ENCODE results near the gene NXF2B.
"Not testable (repeated sequence)": the region's sequence is repeated elsewhere in the genome, so short reads cannot be mapped to it uniquely, and the experiment has no call there.

The NXF2B gene, protein sequence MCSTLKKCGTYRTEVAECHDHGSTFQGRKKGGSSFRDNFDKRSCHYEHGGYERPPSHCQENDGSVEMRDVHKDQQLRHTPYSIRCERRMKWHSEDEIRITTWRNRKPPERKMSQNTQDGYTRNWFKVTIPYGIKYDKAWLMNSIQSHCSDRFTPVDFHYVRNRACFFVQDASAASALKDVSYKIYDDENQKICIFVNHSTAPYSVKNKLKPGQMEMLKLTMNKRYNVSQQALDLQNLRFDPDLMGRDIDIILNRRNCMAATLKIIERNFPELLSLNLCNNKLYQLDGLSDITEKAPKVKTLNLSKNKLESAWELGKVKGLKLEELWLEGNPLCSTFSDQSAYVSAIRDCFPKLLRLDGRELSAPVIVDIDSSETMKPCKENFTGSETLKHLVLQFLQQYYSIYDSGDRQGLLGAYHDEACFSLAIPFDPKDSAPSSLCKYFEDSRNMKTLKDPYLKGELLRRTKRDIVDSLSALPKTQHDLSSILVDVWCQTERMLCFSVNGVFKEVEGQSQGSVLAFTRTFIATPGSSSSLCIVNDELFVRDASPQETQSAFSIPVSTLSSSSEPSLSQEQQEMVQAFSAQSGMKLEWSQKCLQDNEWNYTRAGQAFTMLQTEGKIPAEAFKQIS

DNA sequence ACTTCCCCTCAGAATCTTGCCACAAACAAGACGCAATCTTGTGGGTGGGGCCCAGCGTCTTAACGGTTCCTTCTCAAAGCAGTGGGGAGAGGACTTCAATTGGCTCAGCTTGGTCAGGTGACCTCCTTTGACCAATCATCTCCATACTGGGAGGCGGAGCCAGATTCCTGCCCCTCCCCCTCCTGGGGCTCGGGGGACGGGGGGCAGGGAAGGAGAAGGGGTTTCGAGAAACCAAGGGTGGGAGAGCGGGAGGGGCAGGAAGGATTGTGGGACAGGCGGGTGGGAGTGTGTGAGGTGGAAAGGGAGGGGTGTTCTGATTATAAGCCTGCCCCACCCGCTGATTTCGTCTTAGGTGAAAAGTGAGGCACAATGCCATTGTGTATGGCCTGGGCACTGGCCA lies at the start of gene NXF2B:
Gene NXF2B, minus strand, starts transcription at position 101 of the 400 bp plus-strand sequence. CDS start 59,972 bp downstream, outside the sequence.
- not testable (repeated sequence) for H3K4me3 Mint-ChIP-seq; H3K4me1 Mint-ChIP-seq; H3K27me3 Mint-ChIP-seq; H3K36me3 Mint-ChIP-seq; ATAC-seq (replicated peaks); DNase-seq; H3K9me3 Mint-ChIP-seq; H3K27ac Mint-ChIP-seq

DNA sequence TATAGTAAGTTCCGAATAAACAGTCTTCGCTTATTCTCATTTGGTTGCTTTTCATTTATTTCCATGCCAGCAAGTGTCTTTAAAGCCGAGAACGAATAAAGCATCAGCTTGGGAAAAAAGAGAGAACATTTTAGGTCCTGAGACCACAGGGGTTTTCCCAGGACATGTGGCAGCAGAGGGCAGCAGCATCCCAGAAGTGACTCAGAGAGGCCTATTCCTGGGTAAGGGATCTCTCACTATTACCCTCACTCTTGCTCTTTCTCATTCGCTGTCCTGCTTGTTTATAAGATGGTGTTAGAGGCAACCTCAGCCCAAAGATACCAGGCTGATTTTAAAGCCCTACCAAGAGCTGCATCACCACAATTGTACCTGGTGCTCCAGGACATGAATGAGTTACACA lies 39.0 kb upstream of the NXF2B start:
- not testable (repeated sequence) for H3K4me3 Mint-ChIP-seq; H3K9me3 Mint-ChIP-seq; H3K27ac Mint-ChIP-seq; ATAC-seq (replicated peaks); DNase-seq; H3K27me3 Mint-ChIP-seq; H3K4me1 Mint-ChIP-seq; H3K36me3 Mint-ChIP-seq

GRCh38 chrX:102471762-102472220 lies 32.0 kb upstream of the NXF2B start, which contains the start of gene TCP11X2:
TCP11X2 (minus strand) TSS chrX:102471812.
- not testable (repeated sequence) for H3K27me3 Mint-ChIP-seq; H3K36me3 Mint-ChIP-seq; H3K9me3 Mint-ChIP-seq; H3K4me1 Mint-ChIP-seq; ATAC-seq (replicated peaks); DNase-seq; H3K4me3 Mint-ChIP-seq; H3K27ac Mint-ChIP-seq

DNA sequence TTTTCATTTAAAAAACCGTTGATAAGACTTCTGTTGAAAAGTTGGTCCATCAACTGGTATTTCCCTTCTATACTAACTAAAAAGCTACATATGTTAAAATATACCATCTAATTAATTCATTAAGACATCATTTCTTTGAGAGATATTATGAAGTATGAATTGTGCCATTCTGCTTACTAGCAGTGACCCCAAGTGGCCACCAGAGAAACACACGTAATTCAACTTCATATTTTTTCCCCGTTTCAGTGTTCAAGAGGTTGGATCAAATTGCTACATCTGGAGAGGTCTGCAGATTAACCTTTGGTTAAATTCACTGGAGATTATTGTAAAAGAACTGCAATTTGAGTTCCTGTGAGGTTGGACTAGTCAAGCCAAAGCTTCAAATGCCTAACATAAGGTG lies 30.4 kb upstream of the NXF2B start:
- not testable (repeated sequence) for DNase-seq; H3K27me3 Mint-ChIP-seq; H3K4me1 Mint-ChIP-seq; ATAC-seq (replicated peaks); H3K4me3 Mint-ChIP-seq; H3K27ac Mint-ChIP-seq; H3K9me3 Mint-ChIP-seq; H3K36me3 Mint-ChIP-seq

- H3K27ac Mint-ChIP-seq, result not testable (repeated sequence)
These were observed 18.8 kb upstream of the NXF2B start for GRCh38 chrX:102458615-102459014.

GRCh38 chrX:102414493-102414892 lies 25.3 kb downstream of the NXF2B start:
- H3K27me3 Mint-ChIP-seq; H3K9me3 Mint-ChIP-seq; H3K36me3 Mint-ChIP-seq; ATAC-seq (replicated peaks); H3K4me3 Mint-ChIP-seq; DNase-seq; H3K4me1 Mint-ChIP-seq; H3K27ac Mint-ChIP-seq: not testable (repeated sequence)

More at GRCh38 chrX:102458615-102459014, 18.8 kb upstream of the NXF2B start:
- H3K36me3 Mint-ChIP-seq; H3K4me3 Mint-ChIP-seq; ATAC-seq (replicated peaks); H3K9me3 Mint-ChIP-seq; DNase-seq; H3K27me3 Mint-ChIP-seq; H3K4me1 Mint-ChIP-seq: not testable (repeated sequence)

GRCh38 chrX:102345916-102346315 lies 93.9 kb downstream of the NXF2B start:
- no peaks in the 10 kb centered on the region for H3K9me3 Mint-ChIP-seq
- H3K36me3 Mint-ChIP-seq, result no peaks in the 10 kb centered on the region
- no peaks in the 10 kb centered on the region for H3K4me1 Mint-ChIP-seq
- DNase-seq (peak; percentile 10), ATAC-seq (replicated peaks) (peak; percentile 31 to 51)
- H3K27me3 Mint-ChIP-seq, result no peaks in the 10 kb centered on the region
- no peak overlapping the region for H3K27ac Mint-ChIP-seq
- H3K4me3 Mint-ChIP-seq, result no peak overlapping the region

GRCh38 chrX:102341867-102342266 lies 97.9 kb downstream of the NXF2B start:
- Mint-ChIP-seq H3K36me3 (no peaks in the 10 kb centered on the region), H3K9me3 (no peaks in the 10 kb centered on the region), H3K27me3 (no peaks in the 10 kb centered on the region), H3K27ac (no peak overlapping the region), H3K4me1 (no peaks in the 10 kb centered on the region), H3K4me3 (no peak overlapping the region)
- DNase-seq (no peak), ATAC-seq (replicated peaks) (no peak)

- Mint-ChIP-seq H3K27me3 (no peaks in the 10 kb centered on the region), H3K4me1 (no peaks in the 10 kb centered on the region), H3K4me3 (no peak overlapping the region), H3K9me3 (no peaks in the 10 kb centered on the region), H3K36me3 (no peaks in the 10 kb centered on the region), H3K27ac (no peak overlapping the region)
- ATAC-seq (replicated peaks), result peak in 1 of 2 donors; percentile 43
- DNase-seq, result no peak
These were observed 100.2 kb downstream of the NXF2B start for GRCh38 chrX:102339312-102340298.

GRCh38 chrX:102338162-102338561 lies 101.6 kb downstream of the NXF2B start:
- Mint-ChIP-seq H3K4me1 (no peaks in the 10 kb centered on the region), H3K4me3 (no peak overlapping the region), H3K36me3 (no peaks in the 10 kb centered on the region), H3K27me3 (no peaks in the 10 kb centered on the region), H3K27ac (no peak overlapping the region), H3K9me3 (no peaks in the 10 kb centered on the region)
- DNase-seq, result no peak
- no peak for ATAC-seq (replicated peaks)
